Fibroblast of pulmonary artery (primary cell): ENCODE results near the gene TUBB3.
"Not testable (repeated sequence)": the region's sequence is repeated elsewhere in the genome, so short reads cannot be mapped to it uniquely, and the experiment has no call there.

Experiments used
- DNase-seq: peaks from one replicate; pipeline ENCODE4 v3.0.0-alpha.2; 2010; ENCODE audit warnings: low read depth
- H3K4me3 ChIP-seq: replicated peaks from 2 replicates; pipeline ENCODE4 v1.5.1; 2011; ENCODE audit warnings: low read depth, mild to moderate bottlenecking, control low read depth, low read length, moderate library complexity
- TF ChIP-seq, protein P1 (sequence below): IDR thresholded peaks from 2 replicates; pipeline ENCODE4 v1.5.1; 2011; ENCODE audit warnings: mild to moderate bottlenecking, control low read depth, low read length, inconsistent platforms; ENCODE audit errors: missing control alignments

TUBB3 gene

DNA sequence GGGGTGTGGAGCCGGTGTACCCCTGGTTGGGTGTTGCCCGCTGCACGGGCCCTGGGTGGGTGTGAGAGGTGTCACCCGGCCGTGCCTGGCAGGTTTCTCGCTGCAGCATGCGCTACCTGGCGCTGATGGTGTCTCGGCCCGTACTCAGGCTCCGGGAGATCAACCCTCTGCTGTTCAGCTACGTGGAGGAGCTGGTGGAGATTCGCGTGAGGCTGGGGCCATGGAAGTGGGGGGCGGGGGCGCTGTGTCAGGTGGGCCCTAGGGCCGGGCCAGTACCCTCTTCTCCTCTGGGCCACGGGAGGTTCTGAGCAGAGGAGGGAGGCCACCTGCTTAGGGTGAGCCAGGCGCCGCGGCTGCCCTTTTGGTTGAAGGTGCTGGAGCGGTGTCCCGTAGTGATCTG lies 38.8 kb downstream of the TUBB3 start:
- TF ChIP-seq, protein P1, sequence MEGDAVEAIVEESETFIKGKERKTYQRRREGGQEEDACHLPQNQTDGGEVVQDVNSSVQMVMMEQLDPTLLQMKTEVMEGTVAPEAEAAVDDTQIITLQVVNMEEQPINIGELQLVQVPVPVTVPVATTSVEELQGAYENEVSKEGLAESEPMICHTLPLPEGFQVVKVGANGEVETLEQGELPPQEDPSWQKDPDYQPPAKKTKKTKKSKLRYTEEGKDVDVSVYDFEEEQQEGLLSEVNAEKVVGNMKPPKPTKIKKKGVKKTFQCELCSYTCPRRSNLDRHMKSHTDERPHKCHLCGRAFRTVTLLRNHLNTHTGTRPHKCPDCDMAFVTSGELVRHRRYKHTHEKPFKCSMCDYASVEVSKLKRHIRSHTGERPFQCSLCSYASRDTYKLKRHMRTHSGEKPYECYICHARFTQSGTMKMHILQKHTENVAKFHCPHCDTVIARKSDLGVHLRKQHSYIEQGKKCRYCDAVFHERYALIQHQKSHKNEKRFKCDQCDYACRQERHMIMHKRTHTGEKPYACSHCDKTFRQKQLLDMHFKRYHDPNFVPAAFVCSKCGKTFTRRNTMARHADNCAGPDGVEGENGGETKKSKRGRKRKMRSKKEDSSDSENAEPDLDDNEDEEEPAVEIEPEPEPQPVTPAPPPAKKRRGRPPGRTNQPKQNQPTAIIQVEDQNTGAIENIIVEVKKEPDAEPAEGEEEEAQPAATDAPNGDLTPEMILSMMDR = no peak
- no peak for DNase-seq
- H3K4me3 ChIP-seq = no peak overlapping the region

DNA sequence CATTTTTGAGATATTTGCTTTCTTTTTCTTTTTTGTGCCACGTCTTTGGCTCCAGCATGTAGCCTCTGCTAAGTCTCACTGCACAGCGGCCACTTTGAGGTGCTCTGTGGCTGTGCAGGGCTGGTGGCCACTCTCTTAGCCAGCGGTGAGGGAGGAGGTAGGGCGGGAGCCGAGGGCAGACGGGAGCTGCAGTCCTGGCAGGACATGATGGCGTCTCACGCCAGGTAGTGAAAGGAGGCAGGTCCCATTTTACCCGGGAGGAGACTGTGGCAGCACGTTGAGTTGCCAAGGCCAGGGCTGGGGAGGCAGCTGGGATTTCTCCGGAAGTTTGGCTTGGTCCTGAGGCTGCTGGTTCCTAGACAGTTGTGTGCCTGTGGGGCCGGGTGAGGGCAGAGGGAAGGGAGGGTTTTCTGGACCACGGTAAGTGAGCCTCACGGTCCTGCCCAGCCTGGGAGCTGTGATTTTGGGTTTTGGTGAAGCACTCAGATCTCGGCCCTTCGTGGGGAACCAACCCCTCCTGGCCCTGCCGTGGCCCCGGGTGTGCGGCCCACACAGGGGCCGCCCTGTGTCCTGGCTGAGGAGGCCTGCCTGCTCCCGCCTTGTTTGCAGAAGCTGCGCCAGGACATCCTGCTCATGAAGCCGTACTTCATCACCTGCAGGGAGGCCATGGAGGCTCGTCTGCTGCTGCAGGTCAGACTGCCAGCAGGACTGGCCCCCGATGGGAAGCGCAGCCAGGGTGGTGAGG lies 39.8 kb downstream of the TUBB3 start:
- DNase-seq = no peak
- TF ChIP-seq, protein P1 = no peak
- H3K4me3 ChIP-seq = no peak overlapping the region

DNA sequence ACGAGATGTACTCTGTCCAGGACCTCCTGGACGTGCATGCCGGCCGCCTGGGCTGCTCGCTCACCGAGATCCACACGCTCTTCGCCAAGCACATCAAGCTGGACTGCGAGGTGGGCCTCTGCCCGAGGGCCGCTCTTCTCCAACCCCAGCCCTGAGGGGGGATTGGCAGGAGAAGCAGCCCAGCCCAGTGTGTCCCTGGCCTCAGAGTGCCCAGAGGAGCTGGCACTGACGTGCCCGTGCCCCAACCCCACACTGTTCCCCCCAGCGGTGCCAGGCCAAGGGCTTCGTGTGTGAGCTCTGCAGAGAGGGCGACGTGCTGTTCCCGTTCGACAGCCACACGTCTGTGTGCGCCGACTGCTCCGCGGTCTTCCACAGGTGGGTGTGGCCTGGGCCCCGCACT lies 41.1 kb downstream of the TUBB3 start:
- DNase-seq = no peak
- TF ChIP-seq, protein P1 = no peak
- H3K4me3 ChIP-seq = no peak overlapping the region

DNA sequence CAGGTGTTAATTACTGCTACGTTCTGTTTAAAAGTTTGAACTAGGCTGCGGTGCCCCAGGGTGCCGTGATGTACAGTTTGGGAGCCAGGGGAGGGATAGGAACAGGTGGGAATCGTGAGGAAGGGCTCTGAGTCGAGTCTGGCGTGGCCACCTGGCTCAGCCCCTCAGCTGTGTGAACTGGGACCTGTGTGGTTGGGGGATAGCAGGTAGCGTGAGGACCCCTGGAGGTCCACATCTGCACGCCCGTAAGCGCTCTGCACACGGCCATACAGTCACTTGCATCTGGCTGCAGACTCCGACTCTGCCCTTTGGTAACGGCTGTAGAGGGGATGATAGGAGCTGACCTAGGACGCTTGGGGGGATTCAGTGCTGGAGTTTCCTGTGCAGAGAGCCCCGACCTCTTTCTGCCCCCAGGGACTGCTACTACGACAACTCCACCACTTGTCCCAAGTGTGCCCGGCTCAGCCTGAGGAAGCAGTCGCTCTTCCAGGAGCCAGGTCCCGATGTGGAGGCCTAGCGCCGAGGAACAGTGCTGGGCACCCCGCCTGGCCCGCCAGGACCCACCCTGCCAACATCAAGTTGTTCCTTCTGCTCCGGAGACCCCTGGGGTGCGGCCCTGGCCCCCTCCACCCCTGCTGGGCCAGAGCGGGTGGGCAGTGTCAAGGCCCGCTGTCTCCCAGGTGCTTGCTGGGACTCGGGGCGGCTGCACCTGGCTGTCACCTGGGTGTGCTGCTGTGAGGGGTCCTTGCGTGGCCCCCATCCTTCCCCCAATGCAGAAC lies 42.5 kb downstream of the TUBB3 start:
- TF ChIP-seq, protein P1 = no peak
- H3K4me3 ChIP-seq = no peak overlapping the region
- no peak for DNase-seq

DNA sequence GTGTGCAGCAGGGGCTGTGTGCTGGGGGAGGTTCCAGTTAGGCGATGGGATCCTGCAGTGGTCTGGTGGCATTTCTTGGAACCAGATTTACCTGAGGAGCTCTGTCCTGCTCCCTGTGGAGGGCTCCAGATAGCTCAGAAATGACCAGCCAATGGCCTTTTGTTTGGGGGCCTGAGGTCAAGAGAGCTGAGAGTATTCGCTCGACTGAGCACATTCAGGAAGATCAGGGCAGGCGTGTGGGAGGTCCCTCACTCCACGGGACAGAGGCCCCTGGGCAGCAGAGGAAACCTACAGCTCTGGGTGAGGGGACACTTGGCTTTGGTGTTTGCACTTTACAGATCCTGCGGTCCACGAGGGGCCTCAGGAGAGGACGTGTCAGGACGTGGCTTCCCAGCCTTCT lies 43.6 kb downstream of the TUBB3 start:
- no peak overlapping the region for H3K4me3 ChIP-seq
- no peak for DNase-seq
- TF ChIP-seq, protein P1 = no peak

DNA sequence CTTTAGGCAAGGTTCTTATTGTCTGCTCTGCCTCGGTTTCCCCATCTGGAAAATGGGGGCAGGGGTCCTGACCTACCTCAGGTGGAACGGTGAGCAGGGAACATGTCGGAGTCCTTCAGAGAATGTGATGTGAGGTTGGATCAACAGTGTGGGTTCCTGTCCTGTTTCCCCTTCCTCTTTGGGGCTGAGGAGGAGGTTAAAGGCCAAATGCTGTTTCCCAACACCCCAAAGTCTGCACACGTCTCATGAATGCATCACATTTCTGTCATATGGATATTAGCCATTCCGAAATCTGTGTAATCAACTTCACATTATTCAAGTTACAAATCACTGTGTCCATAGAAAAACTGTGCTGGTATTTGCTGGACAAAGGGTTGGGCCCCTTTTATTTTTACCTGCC lies 44.3 kb downstream of the TUBB3 start:
- H3K4me3 ChIP-seq, DNase-seq: not testable (repeated sequence)

DNA sequence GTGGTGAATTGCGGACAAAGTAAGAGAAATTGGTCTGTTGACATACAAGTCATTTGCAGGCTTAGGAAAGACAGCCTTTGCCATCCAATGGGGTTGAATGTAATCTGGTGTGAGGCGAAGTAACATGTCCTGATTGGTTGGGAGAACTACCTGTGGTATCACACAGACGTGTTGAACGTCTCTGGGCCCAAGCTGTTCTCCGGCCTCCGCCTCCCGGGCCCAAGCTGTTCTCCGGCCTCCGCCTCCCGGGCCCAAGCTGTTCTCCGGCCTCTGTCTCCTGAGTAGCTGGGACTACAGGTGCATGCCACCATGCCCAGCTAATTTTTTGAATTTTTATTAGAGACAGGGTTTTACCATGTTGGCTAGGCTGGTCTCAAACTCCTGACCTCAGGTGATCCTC lies 44.9 kb downstream of the TUBB3 start:
- not testable (repeated sequence) for H3K4me3 ChIP-seq, DNase-seq
